ENCODE results near the gene NUFIP2.

- no peak for TF ChIP-seq POLR2A (IDR thresholded peaks at IDR 0.05)
- TF ChIP-seq, protein P1, sequence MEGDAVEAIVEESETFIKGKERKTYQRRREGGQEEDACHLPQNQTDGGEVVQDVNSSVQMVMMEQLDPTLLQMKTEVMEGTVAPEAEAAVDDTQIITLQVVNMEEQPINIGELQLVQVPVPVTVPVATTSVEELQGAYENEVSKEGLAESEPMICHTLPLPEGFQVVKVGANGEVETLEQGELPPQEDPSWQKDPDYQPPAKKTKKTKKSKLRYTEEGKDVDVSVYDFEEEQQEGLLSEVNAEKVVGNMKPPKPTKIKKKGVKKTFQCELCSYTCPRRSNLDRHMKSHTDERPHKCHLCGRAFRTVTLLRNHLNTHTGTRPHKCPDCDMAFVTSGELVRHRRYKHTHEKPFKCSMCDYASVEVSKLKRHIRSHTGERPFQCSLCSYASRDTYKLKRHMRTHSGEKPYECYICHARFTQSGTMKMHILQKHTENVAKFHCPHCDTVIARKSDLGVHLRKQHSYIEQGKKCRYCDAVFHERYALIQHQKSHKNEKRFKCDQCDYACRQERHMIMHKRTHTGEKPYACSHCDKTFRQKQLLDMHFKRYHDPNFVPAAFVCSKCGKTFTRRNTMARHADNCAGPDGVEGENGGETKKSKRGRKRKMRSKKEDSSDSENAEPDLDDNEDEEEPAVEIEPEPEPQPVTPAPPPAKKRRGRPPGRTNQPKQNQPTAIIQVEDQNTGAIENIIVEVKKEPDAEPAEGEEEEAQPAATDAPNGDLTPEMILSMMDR (IDR thresholded peaks at IDR 0.05), result no peak
- no peak for TF ChIP-seq EP300 (IDR thresholded peaks at IDR 0.05)
Measured at GRCh38 chr17:29289852-29290251, 4.1 kb downstream of the NUFIP2 start.
